ENCODE measurements around the gene SLC25A17. TPM values are rescaled to one million over a fixed set of nuclear protein-coding genes. Genes with fewer than 3 reads are reported as not detected.
A peak's percentile ranks its signal among the peaks of the same experiment; 100 is the strongest.

SLC25A17 gene
- total RNA-seq, 1 experiment from 2014 or later, result 28.1 TPM

DNA sequence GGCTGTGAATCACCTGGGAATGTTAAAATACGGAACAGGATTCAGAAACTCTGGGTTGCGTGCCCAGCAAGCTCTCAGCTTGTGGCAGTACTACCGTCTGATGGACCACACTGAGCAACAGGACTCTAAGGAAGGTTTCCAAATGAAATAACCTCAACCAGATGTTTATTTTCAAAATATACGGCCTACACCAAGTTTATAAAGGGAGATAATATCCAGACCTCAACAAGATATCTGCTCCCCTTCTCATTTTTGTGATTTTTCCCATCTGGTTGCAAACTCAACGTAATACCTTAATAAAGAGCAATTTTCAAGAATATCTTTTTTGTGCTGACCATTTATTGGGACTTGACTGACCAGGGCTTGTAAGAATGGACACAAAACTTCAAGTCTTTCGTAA is 49.4 kb downstream of the SLC25A17 start:
- Histone ChIP-seq H3K9me2 (ENCODE audit: insufficient read depth) (no peaks in the 10 kb centered on the region; the same call in 1 of the 2 replicates), H3K79me2 (ENCODE audit: low read depth) (no peaks in the 10 kb centered on the region), H3K27ac (no peak overlapping the region), H2AFZ (no peak overlapping the region), H3K4me2 (no peak overlapping the region), H3K9me3 (ENCODE audit: insufficient read depth, low read depth) (no peaks in the 10 kb centered on the region), H4K20me1 (ENCODE audit: insufficient read depth) (no peaks in the 10 kb centered on the region), H3K36me3 (ENCODE audit: low read depth) (peaks cover 27% of the 10 kb centered on the region; the same call in 1 of the 2 replicates), H3F3A (ENCODE audit: insufficient read depth, low read depth) (peaks cover 8% of the 10 kb centered on the region), H3K27me3 (ENCODE audit: insufficient read depth, low read depth) (no peaks in the 10 kb centered on the region), H3K4me3 (no peak overlapping the region), H3K4me1 (replicated peaks; ENCODE audit: insufficient read depth) (no peaks in the 10 kb centered on the region)
- TF ChIP-seq, protein P1, sequence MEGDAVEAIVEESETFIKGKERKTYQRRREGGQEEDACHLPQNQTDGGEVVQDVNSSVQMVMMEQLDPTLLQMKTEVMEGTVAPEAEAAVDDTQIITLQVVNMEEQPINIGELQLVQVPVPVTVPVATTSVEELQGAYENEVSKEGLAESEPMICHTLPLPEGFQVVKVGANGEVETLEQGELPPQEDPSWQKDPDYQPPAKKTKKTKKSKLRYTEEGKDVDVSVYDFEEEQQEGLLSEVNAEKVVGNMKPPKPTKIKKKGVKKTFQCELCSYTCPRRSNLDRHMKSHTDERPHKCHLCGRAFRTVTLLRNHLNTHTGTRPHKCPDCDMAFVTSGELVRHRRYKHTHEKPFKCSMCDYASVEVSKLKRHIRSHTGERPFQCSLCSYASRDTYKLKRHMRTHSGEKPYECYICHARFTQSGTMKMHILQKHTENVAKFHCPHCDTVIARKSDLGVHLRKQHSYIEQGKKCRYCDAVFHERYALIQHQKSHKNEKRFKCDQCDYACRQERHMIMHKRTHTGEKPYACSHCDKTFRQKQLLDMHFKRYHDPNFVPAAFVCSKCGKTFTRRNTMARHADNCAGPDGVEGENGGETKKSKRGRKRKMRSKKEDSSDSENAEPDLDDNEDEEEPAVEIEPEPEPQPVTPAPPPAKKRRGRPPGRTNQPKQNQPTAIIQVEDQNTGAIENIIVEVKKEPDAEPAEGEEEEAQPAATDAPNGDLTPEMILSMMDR (conservative IDR thresholded peaks at IDR 0.05), result no peak
- no peak for TF ChIP-seq EZH2 (IDR thresholded peaks at IDR 0.05; ENCODE audit: low read depth)
- POLR2A ChIA-PET (ENCODE audit: unreplicated experiment), result no interaction called here
- intact Hi-C loops (cut with micrococcal nuclease; ENCODE audit: unreplicated experiment), result no loop called here
- CTCF ChIA-PET, result no interaction called here
- no TSS peak for BruUV-seq (replicated peaks)
- DNase-seq, result no peak

DNA sequence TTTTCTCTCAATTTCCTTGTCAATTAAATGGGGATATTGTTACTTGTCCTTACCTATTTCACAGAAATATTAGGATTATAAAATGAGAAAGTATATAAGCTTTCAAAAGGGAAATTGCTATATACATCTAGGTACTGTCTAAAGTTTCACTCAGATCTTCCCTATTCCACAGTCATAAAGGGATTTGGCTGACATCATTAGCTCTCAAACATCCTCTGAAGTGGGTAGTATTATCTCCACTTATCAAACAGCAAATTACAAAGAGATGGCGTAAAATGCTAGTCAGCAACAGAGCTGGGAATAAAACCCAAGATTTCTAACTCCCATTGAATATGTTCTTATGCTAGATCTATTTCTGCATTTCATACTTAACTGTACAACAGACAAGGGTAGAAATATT is 50.9 kb downstream of the SLC25A17 start:
- ChIA-PET CTCF (no interaction called here), POLR2A (ENCODE audit: unreplicated experiment) (no interaction called here)
- no peak for DNase-seq
- Histone ChIP-seq H3K4me1 (replicated peaks; ENCODE audit: insufficient read depth) (no peaks in the 10 kb centered on the region), H2AFZ (no peak overlapping the region), H3F3A (ENCODE audit: insufficient read depth, low read depth) (peaks cover 8% of the 10 kb centered on the region), H3K27ac (no peak overlapping the region), H3K4me3 (no peak overlapping the region), H3K79me2 (ENCODE audit: low read depth) (no peaks in the 10 kb centered on the region), H3K4me2 (no peak overlapping the region), H3K9me3 (ENCODE audit: insufficient read depth, low read depth) (no peaks in the 10 kb centered on the region), H3K9me2 (ENCODE audit: insufficient read depth) (no peaks in the 10 kb centered on the region; the same call in 1 of the 2 replicates), H3K27me3 (ENCODE audit: insufficient read depth, low read depth) (no peaks in the 10 kb centered on the region), H3K36me3 (ENCODE audit: low read depth) (peaks cover 17% of the 10 kb centered on the region; the same call in 1 of the 2 replicates), H4K20me1 (ENCODE audit: insufficient read depth) (no peaks in the 10 kb centered on the region)
- no peak for TF ChIP-seq EZH2 (IDR thresholded peaks at IDR 0.05; ENCODE audit: low read depth)
- TF ChIP-seq, protein P1 (conservative IDR thresholded peaks at IDR 0.05), result no peak
- BruUV-seq (replicated peaks), result no TSS peak
- intact Hi-C loops (cut with micrococcal nuclease; ENCODE audit: unreplicated experiment), result no loop called here

DNA sequence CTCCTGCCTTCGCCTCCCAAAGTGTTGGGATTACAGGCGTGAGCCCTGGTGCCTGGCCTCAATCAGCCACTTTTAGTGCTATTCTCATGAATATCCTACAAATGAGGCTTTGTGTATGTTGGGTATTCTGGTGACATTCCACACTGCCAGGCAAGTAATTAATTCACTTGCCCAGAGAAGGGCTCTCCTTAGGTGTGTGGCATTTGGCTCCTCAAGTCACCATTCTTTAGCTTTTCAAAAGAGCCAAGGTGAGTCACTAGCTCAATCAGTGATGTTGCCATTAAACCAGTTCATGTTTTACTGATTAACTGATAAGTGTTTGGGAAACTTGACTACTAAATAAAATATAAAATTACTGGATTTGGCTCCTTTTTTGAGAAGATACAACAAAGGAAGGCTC is 52.2 kb downstream of the SLC25A17 start:
- intact Hi-C loops (cut with micrococcal nuclease; ENCODE audit: unreplicated experiment), result no loop called here
- peak; percentile 23 to 68 for DNase-seq

More for the DNA sequence above, 52.2 kb downstream of the SLC25A17 start:
- H3K4me3 ChIP-seq, result no peak overlapping the region
- no peaks in the 10 kb centered on the region for H3K27me3 ChIP-seq (ENCODE audit: insufficient read depth, low read depth)
- no peaks in the 10 kb centered on the region for H3K4me1 ChIP-seq (replicated peaks; ENCODE audit: insufficient read depth)
- H3K79me2 ChIP-seq (ENCODE audit: low read depth), result no peaks in the 10 kb centered on the region
- CTCF ChIA-PET, result no interaction called here
- TF ChIP-seq EZH2 (IDR thresholded peaks at IDR 0.05; ENCODE audit: low read depth), result no peak
- TF ChIP-seq, protein P1 (conservative IDR thresholded peaks at IDR 0.05), result no peak
- peaks cover 11% of the 10 kb centered on the region for H3F3A ChIP-seq (ENCODE audit: insufficient read depth, low read depth)
- POLR2A ChIA-PET (ENCODE audit: unreplicated experiment), result interaction anchor here (0.5 to 0.6 kb wide), 2 partner anchors 12 to 499 kb away, joined by 5 to 7 read pairs; no protein-coding TSS in a partner anchor
- no peak overlapping the region for H3K4me2 ChIP-seq
- H3K9me2 ChIP-seq (ENCODE audit: insufficient read depth), result no peaks in the 10 kb centered on the region; the same call in 1 of the 2 replicates
- no peaks in the 10 kb centered on the region for H4K20me1 ChIP-seq (ENCODE audit: insufficient read depth)
- no peaks in the 10 kb centered on the region for H3K9me3 ChIP-seq (ENCODE audit: insufficient read depth, low read depth)
- no TSS peak for BruUV-seq (replicated peaks)
- no peak overlapping the region for H3K27ac ChIP-seq
- peaks cover 17% of the 10 kb centered on the region; the same call in 1 of the 2 replicates for H3K36me3 ChIP-seq (ENCODE audit: low read depth)
- no peak overlapping the region for H2AFZ ChIP-seq
